ENCODE data around the gene TRIM69. TPM values are rescaled to one million over a fixed set of nuclear protein-coding genes. Genes with fewer than 3 reads are reported as not detected.
A peak's percentile ranks its signal among the peaks of the same experiment; 100 is the strongest.
"Not testable (repeated sequence)": the region's sequence is repeated elsewhere in the genome, so short reads cannot be mapped to it uniquely, and the experiment has no call there.

Gene TRIM69, protein sequence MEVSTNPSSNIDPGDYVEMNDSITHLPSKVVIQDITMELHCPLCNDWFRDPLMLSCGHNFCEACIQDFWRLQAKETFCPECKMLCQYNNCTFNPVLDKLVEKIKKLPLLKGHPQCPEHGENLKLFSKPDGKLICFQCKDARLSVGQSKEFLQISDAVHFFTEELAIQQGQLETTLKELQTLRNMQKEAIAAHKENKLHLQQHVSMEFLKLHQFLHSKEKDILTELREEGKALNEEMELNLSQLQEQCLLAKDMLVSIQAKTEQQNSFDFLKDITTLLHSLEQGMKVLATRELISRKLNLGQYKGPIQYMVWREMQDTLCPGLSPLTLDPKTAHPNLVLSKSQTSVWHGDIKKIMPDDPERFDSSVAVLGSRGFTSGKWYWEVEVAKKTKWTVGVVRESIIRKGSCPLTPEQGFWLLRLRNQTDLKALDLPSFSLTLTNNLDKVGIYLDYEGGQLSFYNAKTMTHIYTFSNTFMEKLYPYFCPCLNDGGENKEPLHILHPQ
- 10 to 100 TPM; 28.8 to 33.9 TPM for total RNA-seq

DNA sequence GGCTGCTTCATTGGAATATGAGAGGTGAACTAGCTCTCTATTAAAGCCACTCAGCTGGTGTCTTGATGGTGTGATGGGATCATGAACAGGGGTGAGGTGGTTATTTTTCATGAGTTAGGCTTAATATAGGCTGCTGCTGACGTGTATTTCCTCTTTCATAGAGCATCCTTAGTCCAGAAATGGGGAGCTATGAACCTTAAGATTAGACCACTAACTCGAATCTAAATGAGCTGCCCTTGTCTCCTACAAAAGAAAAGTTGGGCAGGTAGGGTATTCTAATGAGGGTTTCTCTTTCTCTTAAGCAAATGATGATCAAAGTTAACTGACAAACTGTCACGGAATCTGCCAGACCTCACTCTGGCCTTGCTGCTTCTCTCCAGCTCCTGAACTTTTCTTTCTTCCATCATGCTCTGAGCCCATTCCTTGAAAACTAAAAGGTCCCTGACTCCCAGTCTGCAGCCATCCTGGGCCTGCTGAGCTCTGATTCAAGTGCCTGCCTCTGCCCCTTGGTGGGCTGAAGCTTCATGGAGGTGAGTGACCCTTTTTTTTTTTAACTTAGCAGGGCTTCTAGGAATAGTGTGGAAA lies at the start of gene TRIM69:
TRIM69 (plus strand) TSS at position 348 of the 585 bp plus-strand sequence; CDS start at position 525, 177 bp downstream.
- DNase-seq (ENCODE audit: low spot score) (no peak), ATAC-seq (peak in 1 of 2 donors; percentile 19)
- H3K4me1 Mint-ChIP-seq (ENCODE audit: low read depth in 2 of 2), result peaks cover 32 to 39% of the 10 kb centered on the region in 2 donors
- H3K27me3 Mint-ChIP-seq, result peaks cover 0 to under 1% of the 10 kb centered on the region in 2 donors
- H3K36me3 Mint-ChIP-seq, result no peaks in the 10 kb centered on the region
- H3K4me3 Mint-ChIP-seq, result peak within 1 kb of the TSS; percentile 87
- H3K27ac Mint-ChIP-seq, result peak within 1 kb of the TSS; percentile 93 to 94
- H3K9me3 Mint-ChIP-seq, result no peaks in the 10 kb centered on the region

GRCh38 chr15:44689318-44689717 lies 47.0 kb upstream of the TRIM69 start:
- Mint-ChIP-seq H3K27ac (peak overlapping the region in 1 of 2 donors; percentile 41), H3K36me3 (peaks cover 29% of the 10 kb centered on the region), H3K4me1 (ENCODE audit: low read depth in 2 of 2) (peaks cover 40 to 41% of the 10 kb centered on the region in 2 donors), H3K9me3 (peaks cover 12% of the 10 kb centered on the region)
- not testable (repeated sequence) for ATAC-seq; H3K4me3 Mint-ChIP-seq; DNase-seq (ENCODE audit: low spot score); H3K27me3 Mint-ChIP-seq

DNA sequence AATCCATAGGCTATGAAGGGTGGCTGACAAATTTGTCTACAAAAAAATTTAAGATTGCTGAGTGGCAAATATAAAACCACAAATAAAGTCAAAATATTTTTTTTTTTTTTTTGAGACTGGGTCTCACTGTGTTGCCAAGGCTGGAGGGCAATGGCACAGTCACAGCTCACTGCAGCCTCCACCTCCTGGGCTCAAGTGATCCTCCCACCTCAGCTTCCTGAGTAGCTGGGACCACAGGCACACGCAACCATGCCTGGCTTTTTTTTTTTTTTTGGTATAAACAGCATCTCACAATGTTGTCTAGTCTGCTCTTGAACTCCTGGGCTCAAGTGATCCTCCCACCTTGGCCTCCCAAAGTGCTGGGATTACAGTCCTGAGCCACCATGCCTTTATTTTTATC lies 46.1 kb upstream of the TRIM69 start:
- Mint-ChIP-seq H3K27ac (peak overlapping the region in 1 of 2 donors; percentile 63), H3K9me3 (peaks cover 12% of the 10 kb centered on the region), H3K36me3 (peaks cover 26% of the 10 kb centered on the region), H3K4me1 (ENCODE audit: low read depth in 2 of 2) (peaks cover 37 to 38% of the 10 kb centered on the region in 2 donors)
- H3K4me3 Mint-ChIP-seq; ATAC-seq; H3K27me3 Mint-ChIP-seq; DNase-seq (ENCODE audit: low spot score): not testable (repeated sequence)

DNA sequence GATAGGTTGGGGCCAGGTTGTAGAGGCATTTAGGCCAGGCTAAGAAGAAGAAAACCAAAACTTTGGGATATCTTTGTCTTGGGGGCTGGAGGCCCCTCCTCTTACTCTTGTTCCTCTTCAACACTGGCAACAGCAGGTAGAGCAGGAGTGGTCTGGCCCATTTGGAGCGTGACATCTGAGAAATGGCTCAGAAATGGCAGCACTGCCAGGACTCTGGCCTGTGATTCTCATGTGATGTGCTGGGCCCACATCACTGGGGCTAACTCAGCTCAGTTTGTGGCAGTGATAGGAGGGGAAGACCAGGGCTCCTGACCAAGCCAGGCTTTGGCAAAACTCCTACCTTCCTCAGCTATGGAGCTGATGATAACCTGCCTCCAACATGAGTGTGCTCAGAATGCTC lies 43.7 kb upstream of the TRIM69 start:
- Mint-ChIP-seq H3K27ac (no peak overlapping the region), H3K4me3 (no peak overlapping the region), H3K9me3 (peaks cover 1% of the 10 kb centered on the region), H3K36me3 (peaks cover 12% of the 10 kb centered on the region), H3K27me3 (no peaks in the 10 kb centered on the region), H3K4me1 (ENCODE audit: low read depth in 2 of 2) (peaks cover 17 to 24% of the 10 kb centered on the region in 2 donors)
- ATAC-seq (no peak), DNase-seq (ENCODE audit: low spot score) (no peak)

DNA sequence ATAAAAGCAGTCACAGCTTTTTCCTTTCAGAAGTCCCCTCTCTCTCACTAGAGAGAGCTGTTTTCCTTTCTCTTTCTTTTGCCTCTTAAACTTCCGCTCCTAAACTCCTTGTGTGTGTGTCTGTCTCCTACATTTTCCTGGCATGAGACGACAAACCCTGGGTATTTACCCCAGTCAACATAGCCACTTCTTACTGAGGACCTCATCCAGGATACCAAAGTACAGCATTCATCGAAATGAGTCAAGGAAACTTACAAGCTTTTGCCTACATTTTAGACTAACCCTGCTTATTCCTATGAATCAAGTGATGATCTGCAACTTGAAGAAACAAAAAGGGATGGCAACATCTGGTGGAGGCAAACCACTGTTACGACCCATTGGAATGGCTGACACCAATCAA lies 41.9 kb upstream of the TRIM69 start:
- Mint-ChIP-seq H3K4me3 (no peak overlapping the region), H3K27me3 (no peaks in the 10 kb centered on the region), H3K27ac (peak overlapping the region; percentile 47 to 55), H3K4me1 (ENCODE audit: low read depth in 2 of 2) (peaks cover 9 to 14% of the 10 kb centered on the region in 2 donors), H3K9me3 (no peaks in the 10 kb centered on the region), H3K36me3 (no peaks in the 10 kb centered on the region)
- DNase-seq (ENCODE audit: low spot score) (no peak), ATAC-seq (no peak)

DNA sequence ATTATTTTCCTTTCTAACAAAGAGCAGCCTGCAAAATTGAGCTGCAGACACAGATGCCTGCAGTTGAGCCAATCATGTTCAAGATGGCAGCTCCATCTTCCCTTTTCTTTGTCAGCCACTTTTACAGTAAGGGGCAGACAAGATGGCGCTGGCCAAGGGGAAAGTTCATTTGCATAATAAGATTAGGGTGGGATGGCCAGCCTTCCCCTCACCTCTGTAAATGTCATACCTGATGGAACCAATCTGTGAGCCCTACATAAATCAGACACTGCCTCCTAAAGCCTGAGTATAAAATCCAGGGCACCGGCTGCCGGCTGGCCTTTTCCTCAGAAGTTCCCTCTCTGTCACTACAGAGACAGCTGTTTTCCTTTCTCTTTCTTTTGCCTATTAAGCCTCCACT lies 41.0 kb upstream of the TRIM69 start:
- H3K27ac Mint-ChIP-seq, result no peak overlapping the region
- no peaks in the 10 kb centered on the region for H3K9me3 Mint-ChIP-seq
- peaks cover 9 to 14% of the 10 kb centered on the region in 2 donors for H3K4me1 Mint-ChIP-seq (ENCODE audit: low read depth in 2 of 2)
- no peak for DNase-seq (ENCODE audit: low spot score)
- no peak overlapping the region for H3K4me3 Mint-ChIP-seq
- H3K27me3 Mint-ChIP-seq, result no peaks in the 10 kb centered on the region
- H3K36me3 Mint-ChIP-seq, result no peaks in the 10 kb centered on the region
- no peak for ATAC-seq

- H3K27ac Mint-ChIP-seq, result no peak overlapping the region
- peaks cover 18 to 24% of the 10 kb centered on the region in 2 donors for H3K4me1 Mint-ChIP-seq (ENCODE audit: low read depth in 2 of 2)
Observed at GRCh38 chr15:44697014-44697413, 39.3 kb upstream of the TRIM69 start.

GRCh38 chr15:44698641-44699040 lies 37.7 kb upstream of the TRIM69 start:
- Mint-ChIP-seq H3K9me3 (peaks cover 2% of the 10 kb centered on the region), H3K27ac (no peak overlapping the region), H3K4me3 (no peak overlapping the region), H3K4me1 (ENCODE audit: low read depth in 2 of 2) (peaks cover 20 to 30% of the 10 kb centered on the region in 2 donors), H3K36me3 (peaks cover 21% of the 10 kb centered on the region), H3K27me3 (no peaks in the 10 kb centered on the region)
- no peak for DNase-seq (ENCODE audit: low spot score)
- no peak for ATAC-seq

More at GRCh38 chr15:44697014-44697413, 39.3 kb upstream of the TRIM69 start:
- H3K27me3 Mint-ChIP-seq, result no peaks in the 10 kb centered on the region
- ATAC-seq, result no peak
- DNase-seq (ENCODE audit: low spot score), result no peak
- no peaks in the 10 kb centered on the region for H3K9me3 Mint-ChIP-seq
- peaks cover 9% of the 10 kb centered on the region for H3K36me3 Mint-ChIP-seq
- no peak overlapping the region for H3K4me3 Mint-ChIP-seq

- Mint-ChIP-seq H3K4me3 (peak overlapping the region; percentile 3), H3K36me3 (peaks cover 36% of the 10 kb centered on the region)
- ATAC-seq, result peak; percentile 56 to 60
Observed at GRCh38 chr15:44700676-44701075, 35.7 kb upstream of the TRIM69 start.

GRCh38 chr15:44705986-44706385 lies 30.3 kb upstream of the TRIM69 start:
- H3K36me3 Mint-ChIP-seq, result peaks cover 31% of the 10 kb centered on the region
- H3K9me3 Mint-ChIP-seq, result peaks cover 8% of the 10 kb centered on the region
- no peak for ATAC-seq

More at GRCh38 chr15:44700676-44701075, 35.7 kb upstream of the TRIM69 start:
- peak overlapping the region; percentile 13 to 65 for H3K27ac Mint-ChIP-seq
- H3K4me1 Mint-ChIP-seq (ENCODE audit: low read depth in 2 of 2), result peaks cover 18 to 25% of the 10 kb centered on the region in 2 donors
- H3K9me3 Mint-ChIP-seq; DNase-seq (ENCODE audit: low spot score); H3K27me3 Mint-ChIP-seq: not testable (repeated sequence)

DNA sequence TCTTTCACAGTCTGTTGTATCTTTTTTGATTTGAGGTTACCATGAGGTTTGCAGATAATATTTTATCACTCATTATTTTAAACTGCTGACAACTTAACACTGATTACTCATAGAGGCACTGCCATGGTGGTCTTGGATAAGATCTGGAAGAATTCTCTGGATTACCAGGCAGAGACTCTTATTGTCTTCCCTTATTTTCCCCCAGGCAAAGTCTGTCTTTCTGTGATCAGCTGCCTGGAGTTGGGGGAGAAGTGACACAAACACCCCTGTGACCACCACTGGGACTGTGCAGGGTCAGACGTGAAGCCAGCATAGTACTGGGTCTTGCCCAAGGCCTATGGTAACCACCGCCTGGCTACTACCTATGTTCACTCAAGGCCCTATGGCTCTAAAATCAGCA lies 29.9 kb upstream of the TRIM69 start:
- peaks cover 34% of the 10 kb centered on the region for H3K36me3 Mint-ChIP-seq
- DNase-seq (ENCODE audit: low spot score) (no peak), ATAC-seq (no peak)
- H3K27ac Mint-ChIP-seq, result no peak overlapping the region
- H3K4me1 Mint-ChIP-seq (ENCODE audit: low read depth in 2 of 2), result peaks cover 22 to 28% of the 10 kb centered on the region in 2 donors
- H3K9me3 Mint-ChIP-seq, result peaks cover 8% of the 10 kb centered on the region
- H3K4me3 Mint-ChIP-seq, result no peak overlapping the region
- H3K27me3 Mint-ChIP-seq, result no peaks in the 10 kb centered on the region

More at GRCh38 chr15:44705986-44706385, 30.3 kb upstream of the TRIM69 start:
- H3K27ac Mint-ChIP-seq, result no peak overlapping the region
- peaks cover 24 to 28% of the 10 kb centered on the region in 2 donors for H3K4me1 Mint-ChIP-seq (ENCODE audit: low read depth in 2 of 2)
- H3K27me3 Mint-ChIP-seq, result no peaks in the 10 kb centered on the region
- no peak overlapping the region for H3K4me3 Mint-ChIP-seq
- no peak for DNase-seq (ENCODE audit: low spot score)

DNA sequence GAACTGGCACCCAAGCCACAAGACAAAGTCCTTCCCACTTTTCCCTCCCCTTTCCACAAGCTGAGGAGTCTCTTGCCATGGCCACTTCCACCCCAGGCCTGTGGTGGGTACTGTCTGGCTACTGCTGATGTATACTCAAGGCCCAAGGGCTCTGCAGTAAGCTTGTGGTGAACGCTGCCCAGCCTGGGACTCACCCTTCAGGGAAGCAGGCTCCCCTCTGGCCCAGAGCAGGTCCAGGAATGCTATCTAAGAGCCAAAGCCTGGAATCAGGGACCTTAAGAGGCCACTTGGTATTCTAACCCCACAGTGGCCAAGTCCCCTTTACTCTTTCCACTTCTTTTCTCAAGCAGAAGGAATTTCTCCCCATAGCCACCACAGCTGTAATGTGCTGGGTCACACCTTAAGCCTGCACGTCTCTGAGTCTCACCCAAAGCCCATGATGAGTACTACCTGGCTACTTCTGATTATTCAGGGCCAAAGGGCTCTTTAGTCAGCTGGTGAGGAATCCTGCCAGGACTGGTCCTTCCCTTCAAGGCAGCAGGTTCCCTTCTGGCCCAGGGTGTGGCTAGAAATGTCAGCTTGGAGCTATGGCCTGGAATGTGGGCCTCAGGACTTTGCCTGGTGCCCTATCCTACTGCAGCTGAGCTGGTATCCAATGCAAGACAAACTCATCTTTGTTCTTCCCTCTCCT lies 29.2 kb upstream of the TRIM69 start:
- ATAC-seq (no peak), DNase-seq (ENCODE audit: low spot score) (no peak)
- Mint-ChIP-seq H3K36me3 (peaks cover 33% of the 10 kb centered on the region), H3K4me3 (no peak overlapping the region), H3K4me1 (ENCODE audit: low read depth in 2 of 2) (peaks cover 19 to 27% of the 10 kb centered on the region in 2 donors), H3K27ac (peak overlapping the region in 1 of 2 donors; percentile 58), H3K9me3 (peaks cover 8% of the 10 kb centered on the region), H3K27me3 (no peaks in the 10 kb centered on the region)

GRCh38 chr15:44710236-44711095 lies 25.9 kb upstream of the TRIM69 start:
- Mint-ChIP-seq H3K4me1 (ENCODE audit: low read depth in 2 of 2) (peaks cover 44 to 49% of the 10 kb centered on the region in 2 donors), H3K9me3 (peaks cover 1% of the 10 kb centered on the region), H3K4me3 (peak overlapping the region; percentile 96), H3K27me3 (no peaks in the 10 kb centered on the region), H3K27ac (peak overlapping the region; percentile 99), H3K36me3 (peaks cover 41% of the 10 kb centered on the region)
- ATAC-seq (no peak), DNase-seq (ENCODE audit: low spot score) (peak; percentile 72)

All from natural killer cell treated with Interleukin-12 subunit alpha and Interleukin-12 subunit beta and Interleukin-15 and Interleukin-18, amount 100 ng/mL, for 72 hours (primary cell).